Skeletal muscle satellite cell (primary cell): Measurements from ENCODE around the gene ALOX12B.

Source experiments
- H3K27me3 ChIP-seq: 2 replicates; pipeline ENCODE4 v1.7.0; 2013; ENCODE audit warnings: low read length; ENCODE audit not compliant: control insufficient read depth, insufficient read depth
- H3K36me3 ChIP-seq: 2 replicates; pipeline ENCODE4 v1.7.0; 2013; ENCODE audit warnings: mild to moderate bottlenecking, control low read depth, low read length; ENCODE audit not compliant: insufficient read depth
- H3K4me1 ChIP-seq: 2 replicates; pipeline ENCODE4 v1.7.0; 2013; ENCODE audit warnings: low read length; ENCODE audit not compliant: control insufficient read depth, insufficient read depth
- H3K4me2 ChIP-seq: 2 replicates; pipeline ENCODE4 v1.7.0; 2013; ENCODE audit warnings: mild to moderate bottlenecking, low read length
- H3K4me3 ChIP-seq: 2 replicates; pipeline ENCODE4 v1.7.0; 2013; ENCODE audit warnings: low read length
- H3K9ac ChIP-seq: 2 replicates; pipeline ENCODE4 v1.7.0; 2013; ENCODE audit warnings: mild to moderate bottlenecking, low read depth, low read length, moderate library complexity
- H3K9me3 ChIP-seq: replicated peaks from 2 replicates; pipeline ENCODE4 v1.7.0; 2013; ENCODE audit warnings: mild to moderate bottlenecking, control low read depth, low read length

ALOX12B gene

DNA sequence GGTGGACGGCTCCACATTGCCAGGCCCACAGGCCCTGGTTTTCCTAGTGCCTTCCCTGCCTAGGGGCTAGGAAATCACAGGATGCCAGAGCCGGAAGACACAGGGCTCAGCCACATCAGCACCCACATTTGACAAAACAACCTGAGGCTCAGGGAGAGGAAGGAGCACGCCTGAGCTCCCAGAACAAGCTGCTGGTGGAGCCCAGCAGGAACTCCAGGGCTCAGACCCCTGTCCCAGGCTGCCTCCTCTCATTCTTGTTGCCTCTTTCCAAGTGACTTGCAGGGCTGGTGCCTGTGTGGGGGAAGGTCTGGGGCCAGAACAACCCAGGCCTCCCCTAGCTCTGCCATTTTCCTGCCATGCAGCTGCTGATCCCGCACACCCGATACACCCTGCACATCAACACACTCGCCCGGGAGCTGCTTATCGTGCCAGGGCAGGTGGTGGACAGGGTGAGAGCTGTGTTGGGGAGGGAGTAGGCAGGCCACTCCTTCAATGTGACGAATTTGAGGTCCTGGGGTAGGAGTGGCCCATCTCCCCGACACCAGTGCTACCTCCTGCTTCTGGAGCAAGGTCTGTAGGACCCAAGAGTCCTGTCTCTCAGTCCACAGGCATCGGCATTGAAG lies 41.1 kb downstream of the ALOX12B start:
- Histone ChIP-seq H3K4me2 (no peak overlapping the region), H3K4me1 (peaks cover 6% of the 10 kb centered on the region), H3K9ac (no peak overlapping the region), H3K9me3 (no peaks in the 10 kb centered on the region), H3K36me3 (no peaks in the 10 kb centered on the region), H3K27me3 (peaks cover 35% of the 10 kb centered on the region), H3K4me3 (no peak overlapping the region)

DNA sequence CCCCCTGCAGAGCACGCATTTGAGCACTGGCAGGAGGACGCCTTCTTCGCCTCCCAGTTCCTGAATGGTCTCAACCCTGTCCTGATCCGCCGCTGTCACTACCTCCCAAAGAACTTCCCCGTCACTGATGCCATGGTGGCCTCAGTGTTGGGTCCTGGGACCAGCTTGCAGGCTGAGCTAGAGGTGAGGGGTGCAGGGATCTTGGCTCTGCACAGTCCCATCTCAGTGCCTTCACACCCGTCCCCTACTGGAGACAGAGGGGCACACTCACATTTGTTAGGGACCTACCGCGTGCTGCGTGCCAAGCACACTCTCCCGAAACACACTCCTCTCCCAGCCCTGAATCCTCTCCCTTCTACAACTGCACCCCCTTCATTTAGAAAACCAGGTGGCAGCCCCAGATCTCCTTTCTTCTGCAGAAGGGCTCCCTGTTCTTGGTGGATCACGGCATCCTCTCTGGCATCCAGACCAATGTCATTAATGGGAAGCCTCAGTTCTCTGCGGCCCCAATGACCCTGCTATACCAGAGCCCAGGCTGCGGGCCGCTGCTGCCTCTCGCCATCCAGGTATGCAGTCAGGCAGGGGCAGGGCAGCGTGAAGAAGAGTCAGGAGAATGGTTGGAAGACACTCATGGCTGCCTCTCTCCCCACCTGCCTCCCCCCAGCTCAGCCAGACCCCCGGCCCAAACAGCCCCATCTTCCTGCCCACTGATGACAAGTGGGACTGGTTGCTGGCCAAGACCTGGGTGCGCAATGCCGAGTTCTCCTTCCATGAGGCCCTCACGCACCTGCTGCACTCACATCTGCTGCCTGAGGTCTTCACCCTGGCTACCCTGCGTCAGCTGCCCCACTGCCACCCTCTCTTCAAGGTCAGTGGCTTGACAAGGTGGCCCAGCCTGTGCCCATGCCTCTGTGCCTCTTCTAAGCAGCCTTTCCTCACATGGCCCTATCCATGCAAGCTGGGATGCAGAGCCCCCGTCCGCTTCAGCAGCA lies 42.4 kb downstream of the ALOX12B start:
- H3K9ac ChIP-seq = no peak overlapping the region
- no peaks in the 10 kb centered on the region for H3K36me3 ChIP-seq
- no peaks in the 10 kb centered on the region for H3K9me3 ChIP-seq
- H3K4me3 ChIP-seq = no peak overlapping the region
- no peak overlapping the region for H3K4me2 ChIP-seq
- peaks cover 16% of the 10 kb centered on the region for H3K4me1 ChIP-seq
- peaks cover 31% of the 10 kb centered on the region for H3K27me3 ChIP-seq

DNA sequence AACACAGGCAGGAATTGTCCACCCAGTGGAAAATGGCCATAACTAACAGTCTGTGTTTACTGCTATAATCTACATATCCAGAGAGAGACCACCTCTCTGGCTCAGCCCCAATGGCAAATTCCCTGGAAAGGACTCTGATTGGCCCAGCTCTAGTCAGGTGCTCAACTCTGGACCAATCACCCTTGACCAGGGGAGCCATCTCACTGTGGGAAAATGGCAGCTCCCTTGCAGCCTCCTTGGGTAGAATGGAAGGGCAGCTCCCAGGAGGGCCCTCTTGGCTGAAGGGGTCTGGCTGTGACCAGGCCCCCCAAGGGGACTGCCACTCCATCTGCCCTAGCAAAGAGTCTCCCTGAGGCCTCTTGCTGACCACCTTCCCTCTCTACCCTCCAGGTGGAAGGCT lies 45.5 kb downstream of the ALOX12B start:
- peaks cover 27% of the 10 kb centered on the region for H3K27me3 ChIP-seq
- H3K9ac ChIP-seq = no peak overlapping the region
- H3K4me2 ChIP-seq = no peak overlapping the region
- peaks cover 26% of the 10 kb centered on the region for H3K4me1 ChIP-seq
- no peak overlapping the region for H3K4me3 ChIP-seq
- no peaks in the 10 kb centered on the region for H3K9me3 ChIP-seq
- no peaks in the 10 kb centered on the region for H3K36me3 ChIP-seq

DNA sequence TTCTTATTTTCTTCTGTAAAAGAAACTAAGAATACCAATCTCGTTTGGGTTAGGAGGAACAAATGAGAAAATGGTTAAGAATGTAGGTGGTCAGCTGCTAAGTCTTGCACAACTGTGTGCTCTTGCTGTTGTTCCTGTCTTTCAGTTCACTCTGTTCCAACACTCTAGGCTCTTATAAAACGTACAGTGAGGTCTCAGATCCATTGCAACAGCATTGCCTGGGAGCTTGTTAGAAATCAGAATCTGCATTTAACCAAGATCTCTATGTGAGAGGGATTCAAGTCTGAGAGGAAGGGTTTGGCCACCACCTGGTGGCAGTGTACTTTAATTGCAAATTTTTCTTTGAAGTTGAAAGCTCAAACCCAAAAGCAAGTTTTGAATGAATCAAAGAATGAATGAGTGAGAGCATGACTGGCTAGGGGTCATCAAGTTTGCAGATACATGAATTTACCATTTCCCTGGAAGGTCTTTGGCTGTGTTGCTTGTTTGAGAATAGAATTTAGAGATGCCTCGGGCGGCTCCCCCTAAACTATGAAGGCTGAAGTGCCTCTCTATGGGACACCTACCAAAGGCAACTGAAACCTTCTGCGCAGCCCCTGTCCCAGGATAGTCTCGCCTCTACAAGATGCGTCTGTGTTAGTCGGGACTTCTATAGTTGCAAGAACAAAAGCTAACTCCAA lies 46.1 kb downstream of the ALOX12B start:
- H3K4me1 ChIP-seq = peaks cover 26% of the 10 kb centered on the region
- H3K4me2 ChIP-seq = peak overlapping the region; percentile 60
- peak overlapping the region; percentile 41 for H3K9ac ChIP-seq
- peaks cover 21% of the 10 kb centered on the region for H3K27me3 ChIP-seq
- no peaks in the 10 kb centered on the region for H3K9me3 ChIP-seq
- no peaks in the 10 kb centered on the region for H3K36me3 ChIP-seq
- H3K4me3 ChIP-seq = peak overlapping the region; percentile 55

DNA sequence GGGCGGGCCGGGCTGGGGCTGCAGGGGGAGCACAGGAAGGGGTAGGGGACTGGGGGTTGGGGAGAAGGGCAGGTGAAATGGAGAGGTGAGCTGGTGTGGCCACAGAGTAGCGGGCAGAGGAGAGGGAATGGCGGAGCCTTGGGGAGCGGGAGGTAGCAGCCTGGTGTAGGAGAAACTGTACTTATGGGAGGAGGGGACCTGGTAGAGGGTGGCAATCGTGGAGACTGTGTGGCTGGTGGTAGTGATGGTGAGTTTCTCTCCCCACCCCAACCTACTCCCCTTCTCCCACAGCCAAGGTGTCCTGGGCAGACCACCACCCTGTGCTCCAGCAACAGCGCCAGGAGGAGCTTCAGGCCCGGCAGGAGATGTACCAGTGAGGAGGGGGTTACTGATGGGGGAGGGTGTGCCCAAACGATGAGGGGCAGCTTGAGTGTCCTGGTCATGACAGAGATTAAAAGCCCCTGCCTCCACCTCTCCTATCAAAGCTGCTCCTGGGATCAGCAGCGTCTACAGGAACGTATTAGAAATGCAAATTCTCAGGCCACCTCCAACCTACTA lies 47.8 kb downstream of the ALOX12B start:
- Histone ChIP-seq H3K9ac (no peak overlapping the region), H3K27me3 (peaks cover 16% of the 10 kb centered on the region), H3K4me3 (no peak overlapping the region)

DNA sequence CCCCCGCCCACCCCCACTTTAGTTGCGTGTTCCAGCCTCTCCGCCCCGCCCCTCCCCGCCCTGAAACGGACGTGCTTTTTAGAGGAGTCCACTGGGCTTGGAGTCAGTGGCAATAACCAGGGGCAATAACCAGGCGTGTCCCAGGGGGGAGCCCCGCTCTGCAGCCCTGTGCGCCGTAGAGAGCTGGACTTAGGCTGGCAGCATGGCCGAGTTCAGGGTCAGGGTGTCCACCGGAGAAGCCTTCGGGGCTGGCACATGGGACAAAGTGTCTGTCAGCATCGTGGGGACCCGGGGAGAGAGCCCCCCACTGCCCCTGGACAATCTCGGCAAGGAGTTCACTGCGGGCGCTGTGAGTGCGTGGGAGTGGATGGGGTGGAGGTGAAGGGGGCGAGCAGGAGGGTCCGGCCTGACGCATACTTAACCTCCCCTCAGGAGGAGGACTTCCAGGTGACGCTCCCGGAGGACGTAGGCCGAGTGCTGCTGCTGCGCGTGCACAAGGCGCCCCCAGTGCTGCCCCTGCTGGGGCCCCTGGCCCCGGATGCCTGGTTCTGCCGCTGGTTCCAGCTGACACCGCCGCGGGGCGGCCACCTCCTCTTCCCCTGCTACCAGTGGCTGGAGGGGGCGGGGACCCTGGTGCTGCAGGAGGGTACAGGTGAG lies 48.4 kb downstream of the ALOX12B start, which contains the start of gene ALOX15B:
TSS of gene ALOX15B (plus strand) at position 106 of the 657 bp plus-strand sequence. CDS start at position 203, 97 bp downstream.
- Histone ChIP-seq H3K4me3 (peak within 1 kb of the TSS; percentile 60), H3K9me3 (no peaks in the 10 kb centered on the region), H3K9ac (no peak within 1 kb of the TSS), H3K4me2 (peak within 1 kb of the TSS; percentile 71), H3K27me3 (peaks cover 22% of the 10 kb centered on the region), H3K36me3 (no peaks in the 10 kb centered on the region), H3K4me1 (peaks cover 26% of the 10 kb centered on the region)

More for the DNA sequence above, 47.8 kb downstream of the ALOX12B start:
- Histone ChIP-seq H3K4me1 (peaks cover 26% of the 10 kb centered on the region), H3K36me3 (no peaks in the 10 kb centered on the region), H3K9me3 (no peaks in the 10 kb centered on the region), H3K4me2 (peak overlapping the region; percentile 71)

DNA sequence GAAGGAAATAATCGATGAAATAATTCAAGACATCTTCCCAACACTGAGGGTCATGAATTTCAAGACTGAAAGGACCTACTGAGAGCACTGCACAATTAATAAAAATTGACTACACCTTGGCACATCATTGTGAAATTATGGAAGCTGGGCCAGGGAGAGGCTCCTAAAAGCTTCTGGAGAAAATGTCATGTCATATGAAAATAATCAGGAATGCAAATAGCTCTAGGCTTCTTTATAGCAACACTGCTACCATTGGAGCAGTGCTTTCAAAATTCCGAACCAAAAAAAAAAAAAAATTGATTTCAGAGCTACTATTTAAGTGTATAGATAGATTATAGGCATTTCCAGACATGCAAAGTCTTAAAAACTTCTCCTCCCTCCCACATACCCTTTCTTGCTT lies 55.1 kb downstream of the ALOX12B start:
- Histone ChIP-seq H3K27me3 (peaks cover 49% of the 10 kb centered on the region), H3K4me2 (no peak overlapping the region), H3K4me1 (no peaks in the 10 kb centered on the region), H3K9ac (no peak overlapping the region), H3K9me3 (no peaks in the 10 kb centered on the region), H3K36me3 (no peaks in the 10 kb centered on the region), H3K4me3 (no peak overlapping the region)

DNA sequence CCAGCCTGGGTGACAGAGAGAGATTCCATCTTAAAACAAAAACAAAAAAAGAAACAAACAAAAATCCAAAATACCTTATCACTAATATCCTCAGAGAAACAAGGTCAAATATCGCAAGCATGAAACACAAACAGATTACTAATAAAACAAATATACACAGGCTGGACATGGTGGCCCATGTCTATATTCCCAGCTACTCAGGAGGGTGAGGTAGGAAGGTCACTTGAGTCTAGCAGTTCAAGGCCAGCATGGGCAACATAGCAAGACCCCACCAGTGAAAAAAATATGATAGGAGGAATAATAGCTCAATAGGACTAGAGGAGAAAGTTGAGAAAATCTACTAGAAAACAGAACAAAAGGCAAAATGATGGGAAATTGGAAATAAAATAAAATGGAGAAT lies 55.6 kb downstream of the ALOX12B start:
- no peaks in the 10 kb centered on the region for H3K9me3 ChIP-seq
- H3K4me2 ChIP-seq = no peak overlapping the region
- H3K9ac ChIP-seq = no peak overlapping the region
- H3K4me1 ChIP-seq = no peaks in the 10 kb centered on the region
- no peak overlapping the region for H3K4me3 ChIP-seq
- peaks cover 53% of the 10 kb centered on the region for H3K27me3 ChIP-seq
- H3K36me3 ChIP-seq = no peaks in the 10 kb centered on the region

DNA sequence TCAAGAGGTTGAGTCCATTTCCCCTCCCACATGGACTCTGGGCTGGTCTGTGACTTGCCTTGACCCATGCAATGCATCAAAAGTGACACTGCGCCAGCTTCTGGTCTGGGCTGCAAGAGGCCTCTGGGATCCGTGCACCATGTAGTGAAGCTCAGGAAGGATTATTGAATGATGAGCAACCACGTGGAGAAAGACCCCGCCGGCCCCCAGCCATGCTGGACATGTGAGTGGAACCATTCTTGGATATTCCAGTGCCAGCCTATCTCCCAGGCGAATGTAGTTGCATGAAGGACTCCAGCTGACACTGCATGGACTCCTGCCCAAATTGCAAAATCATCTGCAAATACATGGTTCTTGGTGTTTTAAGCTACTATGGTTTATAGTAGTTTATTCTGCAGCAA lies 56.3 kb downstream of the ALOX12B start:
- H3K9me3 ChIP-seq = no peaks in the 10 kb centered on the region
- no peak overlapping the region for H3K4me2 ChIP-seq
- H3K4me1 ChIP-seq = no peaks in the 10 kb centered on the region
- peaks cover 56% of the 10 kb centered on the region for H3K27me3 ChIP-seq
- H3K4me3 ChIP-seq = no peak overlapping the region
- no peak overlapping the region for H3K9ac ChIP-seq
- no peaks in the 10 kb centered on the region for H3K36me3 ChIP-seq

DNA sequence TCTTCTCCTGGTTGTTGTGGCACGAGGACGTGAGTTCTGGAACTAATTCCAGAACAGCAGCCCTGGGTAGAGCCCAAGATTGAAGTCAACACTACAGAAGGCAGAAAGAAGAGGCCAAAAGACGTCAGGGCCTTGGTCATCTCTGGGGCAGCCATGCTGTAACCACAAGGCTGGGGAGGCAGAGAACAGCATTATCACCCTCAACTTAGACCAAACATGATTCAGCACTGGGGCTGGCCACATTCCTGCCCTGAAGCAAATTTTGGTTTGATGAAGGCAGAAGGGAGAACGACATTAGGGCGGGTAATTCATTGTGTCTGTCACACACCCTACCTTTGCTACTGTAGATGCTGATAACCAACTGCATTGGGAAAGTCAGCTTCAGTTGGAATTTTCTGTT lies 58.4 kb downstream of the ALOX12B start:
- H3K4me3 ChIP-seq = no peak overlapping the region
- no peaks in the 10 kb centered on the region for H3K9me3 ChIP-seq
- no peak overlapping the region for H3K9ac ChIP-seq
- peaks cover 48% of the 10 kb centered on the region for H3K27me3 ChIP-seq
- no peaks in the 10 kb centered on the region for H3K4me1 ChIP-seq
- no peaks in the 10 kb centered on the region for H3K36me3 ChIP-seq
- H3K4me2 ChIP-seq = no peak overlapping the region
